Neural crest cell (in vitro differentiated cells): ENCODE data around the gene GATB. TPM values are rescaled to one million over a fixed set of nuclear protein-coding genes. Genes with fewer than 3 reads are reported as not detected.

Experiments used
- DNase-seq: peaks from one replicate; pipeline ENCODE4 v3.0.0; 2021; ENCODE audit warnings: low read depth, mixed read lengths, low spot score
- H3K27ac Mint-ChIP-seq: one replicate; pipeline ENCODE4 v1.8.0; 2021; ENCODE audit warnings: mild to moderate bottlenecking, mixed read lengths; ENCODE audit not compliant: unreplicated experiment
- H3K27me3 Mint-ChIP-seq: 2 replicates; pipeline ENCODE4 v1.8.0; 2021; ENCODE audit warnings: low read depth, mild to moderate bottlenecking, mixed read lengths
- H3K36me3 Mint-ChIP-seq: 2 replicates; pipeline ENCODE4 v1.8.0; 2021; ENCODE audit warnings: low read depth, mild to moderate bottlenecking, mixed read lengths
- H3K4me1 Mint-ChIP-seq: 2 replicates; pipeline ENCODE4 v1.8.0; 2021; ENCODE audit warnings: mixed read lengths
- H3K4me3 Mint-ChIP-seq: one replicate; pipeline ENCODE4 v1.8.0; 2021; ENCODE audit warnings: mild to moderate bottlenecking, mixed read lengths
- H3K9me3 Mint-ChIP-seq: 2 replicates; pipeline ENCODE4 v1.8.0; 2021; ENCODE audit warnings: mixed read lengths
- CTCF ChIP-seq: fragments of 200-600 bp; sonication (generic); conservative IDR thresholded peaks from 2 replicates; pipeline ENCODE4 v1.5.0; 2021; ENCODE audit warnings: antibody characterized with exemption, mild to moderate bottlenecking
- total RNA-seq: library from RNA; stranded (reverse); gene quantifications from 2 replicates; pipeline ENCODE4 v1.2.1, GENCODE V29; 2021

GATB gene
- total RNA-seq, 1 donor from 2014 or later = 24.9 TPM

- Mint-ChIP-seq H3K9me3 (no peaks in the 10 kb centered on the region), H3K36me3 (no peaks in the 10 kb centered on the region), H3K27me3 (peaks cover 9% of the 10 kb centered on the region), H3K4me3 (no peak overlapping the region), H3K4me1 (no peaks in the 10 kb centered on the region), H3K27ac (no peak overlapping the region)
- DNase-seq = no peak
- TF ChIP-seq CTCF = no peak
Observed at GRCh38 chr4:151796106-151796505, 35.3 kb upstream of the GATB start.

- H3K27ac Mint-ChIP-seq = no peak overlapping the region
- DNase-seq = no peak
- no peaks in the 10 kb centered on the region for H3K4me1 Mint-ChIP-seq
- H3K9me3 Mint-ChIP-seq = no peaks in the 10 kb centered on the region
- H3K36me3 Mint-ChIP-seq = no peaks in the 10 kb centered on the region
- H3K27me3 Mint-ChIP-seq = peaks cover 21% of the 10 kb centered on the region
- no peak for TF ChIP-seq CTCF
- no peak overlapping the region for H3K4me3 Mint-ChIP-seq
Observed at GRCh38 chr4:151792995-151793394, 32.2 kb upstream of the GATB start.

- no peaks in the 10 kb centered on the region for H3K4me1 Mint-ChIP-seq
- no peaks in the 10 kb centered on the region for H3K9me3 Mint-ChIP-seq
- H3K27me3 Mint-ChIP-seq = peaks cover 21% of the 10 kb centered on the region
- H3K4me3 Mint-ChIP-seq = no peak overlapping the region
- no peak overlapping the region for H3K27ac Mint-ChIP-seq
- TF ChIP-seq CTCF = no peak
- H3K36me3 Mint-ChIP-seq = no peaks in the 10 kb centered on the region
- no peak for DNase-seq
Observed at GRCh38 chr4:151792530-151792929, 31.7 kb upstream of the GATB start.

GRCh38 chr4:151788021-151788420 is 27.2 kb upstream of the GATB start:
- H3K9me3 Mint-ChIP-seq = no peaks in the 10 kb centered on the region
- H3K4me3 Mint-ChIP-seq = no peak overlapping the region
- no peaks in the 10 kb centered on the region for H3K36me3 Mint-ChIP-seq
- TF ChIP-seq CTCF = no peak
- no peak for DNase-seq
- H3K4me1 Mint-ChIP-seq = no peaks in the 10 kb centered on the region
- H3K27me3 Mint-ChIP-seq = peaks cover 25% of the 10 kb centered on the region
- H3K27ac Mint-ChIP-seq = no peak overlapping the region

- H3K9me3 Mint-ChIP-seq = no peaks in the 10 kb centered on the region
- no peak overlapping the region for H3K27ac Mint-ChIP-seq
- TF ChIP-seq CTCF = no peak
- H3K4me3 Mint-ChIP-seq = no peak overlapping the region
- no peaks in the 10 kb centered on the region for H3K4me1 Mint-ChIP-seq
- DNase-seq = no peak
- H3K27me3 Mint-ChIP-seq = peaks cover 26% of the 10 kb centered on the region
- no peaks in the 10 kb centered on the region for H3K36me3 Mint-ChIP-seq
Observed at GRCh38 chr4:151786158-151786495, 25.3 kb upstream of the GATB start.
